ENCODE results near the gene SKIC8.

DNA sequence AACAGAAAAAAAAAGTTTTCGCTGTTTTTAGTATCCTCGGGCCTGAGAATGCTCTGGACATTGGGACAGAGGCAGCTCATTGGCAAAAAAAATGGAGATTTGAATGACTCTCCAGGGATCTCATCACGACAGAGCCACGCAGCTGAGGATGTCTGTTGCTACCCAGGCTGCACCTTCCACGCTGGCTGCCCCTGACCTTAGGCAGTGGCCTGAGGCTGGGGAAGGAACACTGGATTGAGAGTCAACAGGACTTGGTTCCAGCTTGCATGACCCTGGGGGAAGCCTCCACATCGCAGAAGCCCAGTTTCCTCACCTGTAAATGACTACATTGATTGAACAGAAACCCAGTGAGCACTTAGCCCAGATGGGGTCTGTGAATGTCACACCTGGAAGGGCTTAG is 56.4 kb downstream of the SKIC8 start:
- TF ChIP-seq, protein P1, sequence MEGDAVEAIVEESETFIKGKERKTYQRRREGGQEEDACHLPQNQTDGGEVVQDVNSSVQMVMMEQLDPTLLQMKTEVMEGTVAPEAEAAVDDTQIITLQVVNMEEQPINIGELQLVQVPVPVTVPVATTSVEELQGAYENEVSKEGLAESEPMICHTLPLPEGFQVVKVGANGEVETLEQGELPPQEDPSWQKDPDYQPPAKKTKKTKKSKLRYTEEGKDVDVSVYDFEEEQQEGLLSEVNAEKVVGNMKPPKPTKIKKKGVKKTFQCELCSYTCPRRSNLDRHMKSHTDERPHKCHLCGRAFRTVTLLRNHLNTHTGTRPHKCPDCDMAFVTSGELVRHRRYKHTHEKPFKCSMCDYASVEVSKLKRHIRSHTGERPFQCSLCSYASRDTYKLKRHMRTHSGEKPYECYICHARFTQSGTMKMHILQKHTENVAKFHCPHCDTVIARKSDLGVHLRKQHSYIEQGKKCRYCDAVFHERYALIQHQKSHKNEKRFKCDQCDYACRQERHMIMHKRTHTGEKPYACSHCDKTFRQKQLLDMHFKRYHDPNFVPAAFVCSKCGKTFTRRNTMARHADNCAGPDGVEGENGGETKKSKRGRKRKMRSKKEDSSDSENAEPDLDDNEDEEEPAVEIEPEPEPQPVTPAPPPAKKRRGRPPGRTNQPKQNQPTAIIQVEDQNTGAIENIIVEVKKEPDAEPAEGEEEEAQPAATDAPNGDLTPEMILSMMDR (IDR thresholded peaks at IDR 0.05; ENCODE audit: low read length) = no peak
- no peak for TF ChIP-seq EZH2 (IDR thresholded peaks at IDR 0.05; ENCODE audit: borderline replicate concordance, low read length)

Data from OCI-LY1 (cell line).